ENCODE data around the gene MSI2.

The MSI2 gene

DNA sequence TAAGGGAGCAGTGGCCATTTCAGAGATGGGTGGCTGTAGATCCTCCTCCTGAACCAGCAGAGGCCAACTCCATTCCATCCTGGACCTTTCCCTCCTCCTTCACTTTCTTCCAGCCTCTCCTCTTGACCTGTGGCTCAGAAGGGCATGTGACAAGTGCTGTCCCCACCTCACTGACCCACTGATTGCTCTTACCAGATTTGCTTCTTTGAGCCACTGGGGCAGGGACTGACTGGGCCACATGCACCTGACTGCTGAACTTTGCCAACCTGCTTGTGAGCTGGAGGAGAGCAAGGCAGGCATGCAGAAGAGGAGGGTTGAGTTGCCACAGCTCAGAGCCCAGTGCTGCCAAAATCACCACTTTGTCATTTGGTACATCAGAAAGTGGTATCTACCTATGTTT, 68.3 kb downstream of the MSI2 start:
- DNase-seq (ENCODE audit: low read depth, low spot score) = no peak
- Histone ChIP-seq H3K36me3 (ENCODE audit: insufficient read depth, low read length) (no peaks in the 10 kb centered on the region), H3K27ac (no peak overlapping the region), H3K9me3 (ENCODE audit: low read depth, low read length) (no peaks in the 10 kb centered on the region), H3K9ac (ENCODE audit: insufficient read length) (no peak overlapping the region), H3K4me3 (no peak overlapping the region)
- TF ChIP-seq FOXP2 (optimal IDR thresholded peaks at IDR 0.05; ENCODE audit: control extremely low read depth, extremely low read length, insufficient read depth) = no peak

DNA sequence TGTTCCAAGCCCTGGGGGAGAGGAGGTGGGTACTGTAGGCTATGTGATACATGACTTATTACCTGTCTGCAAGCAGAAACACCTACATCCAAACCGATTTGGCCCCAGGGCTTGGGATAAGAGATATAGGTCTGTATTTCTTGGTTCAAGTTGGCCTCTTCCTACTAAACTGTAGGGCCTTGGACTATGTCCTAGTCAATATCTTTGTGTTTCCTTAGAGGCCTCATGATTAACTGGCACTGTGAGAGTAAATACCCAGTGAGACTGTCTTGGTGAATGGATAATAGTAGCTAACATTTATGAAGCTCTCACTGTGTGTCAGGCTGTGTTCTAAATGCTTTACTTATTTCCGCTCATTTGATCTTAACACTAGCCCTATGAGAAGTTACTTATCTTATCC, 70.0 kb downstream of the MSI2 start:
- Histone ChIP-seq H3K36me3 (ENCODE audit: insufficient read depth, low read length) (no peaks in the 10 kb centered on the region), H3K9ac (ENCODE audit: insufficient read length) (no peak overlapping the region), H3K27ac (no peak overlapping the region), H3K9me3 (ENCODE audit: low read depth, low read length) (no peaks in the 10 kb centered on the region), H3K4me3 (no peak overlapping the region)
- TF ChIP-seq EZH2 (IDR thresholded peaks at IDR 0.05) = no peak
- TF ChIP-seq FOXP2 (optimal IDR thresholded peaks at IDR 0.05; ENCODE audit: control extremely low read depth, extremely low read length, insufficient read depth) = no peak
- TF ChIP-seq POLR2AphosphoS5 (IDR thresholded peaks at IDR 0.05; ENCODE audit: borderline replicate concordance, low read depth, low read length) = no peak
- no peak for DNase-seq (ENCODE audit: low read depth, low spot score)

DNA sequence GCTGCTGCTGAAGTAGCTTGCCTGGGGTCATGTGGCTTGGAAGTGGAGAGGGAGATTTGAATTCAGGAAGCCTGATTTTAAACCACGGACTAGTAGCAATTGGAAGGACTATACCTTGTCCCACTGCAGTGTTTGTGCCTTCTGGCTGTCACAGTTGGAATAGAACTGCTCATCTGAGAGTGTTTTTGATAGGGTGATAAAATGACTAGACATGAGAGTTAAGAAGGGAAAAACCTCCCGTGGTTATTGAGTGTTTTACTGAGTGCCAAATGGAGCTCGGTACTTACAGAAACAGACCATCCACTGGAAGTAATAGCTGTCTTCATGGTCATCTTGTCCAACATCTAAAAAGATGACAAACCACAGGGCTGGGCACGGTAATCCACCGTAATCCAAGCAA, 70.4 kb downstream of the MSI2 start:
- Histone ChIP-seq H3K4me3 (no peak overlapping the region), H3K27ac (no peak overlapping the region), H3K36me3 (ENCODE audit: insufficient read depth, low read length) (no peaks in the 10 kb centered on the region), H3K9ac (ENCODE audit: insufficient read length) (no peak overlapping the region), H3K9me3 (ENCODE audit: low read depth, low read length) (no peaks in the 10 kb centered on the region)
- DNase-seq (ENCODE audit: low read depth, low spot score) = no peak
- TF ChIP-seq EZH2 (IDR thresholded peaks at IDR 0.05) = no peak
- no peak for TF ChIP-seq FOXP2 (optimal IDR thresholded peaks at IDR 0.05; ENCODE audit: control extremely low read depth, extremely low read length, insufficient read depth)
- TF ChIP-seq POLR2AphosphoS5 (IDR thresholded peaks at IDR 0.05; ENCODE audit: borderline replicate concordance, low read depth, low read length) = no peak

DNA sequence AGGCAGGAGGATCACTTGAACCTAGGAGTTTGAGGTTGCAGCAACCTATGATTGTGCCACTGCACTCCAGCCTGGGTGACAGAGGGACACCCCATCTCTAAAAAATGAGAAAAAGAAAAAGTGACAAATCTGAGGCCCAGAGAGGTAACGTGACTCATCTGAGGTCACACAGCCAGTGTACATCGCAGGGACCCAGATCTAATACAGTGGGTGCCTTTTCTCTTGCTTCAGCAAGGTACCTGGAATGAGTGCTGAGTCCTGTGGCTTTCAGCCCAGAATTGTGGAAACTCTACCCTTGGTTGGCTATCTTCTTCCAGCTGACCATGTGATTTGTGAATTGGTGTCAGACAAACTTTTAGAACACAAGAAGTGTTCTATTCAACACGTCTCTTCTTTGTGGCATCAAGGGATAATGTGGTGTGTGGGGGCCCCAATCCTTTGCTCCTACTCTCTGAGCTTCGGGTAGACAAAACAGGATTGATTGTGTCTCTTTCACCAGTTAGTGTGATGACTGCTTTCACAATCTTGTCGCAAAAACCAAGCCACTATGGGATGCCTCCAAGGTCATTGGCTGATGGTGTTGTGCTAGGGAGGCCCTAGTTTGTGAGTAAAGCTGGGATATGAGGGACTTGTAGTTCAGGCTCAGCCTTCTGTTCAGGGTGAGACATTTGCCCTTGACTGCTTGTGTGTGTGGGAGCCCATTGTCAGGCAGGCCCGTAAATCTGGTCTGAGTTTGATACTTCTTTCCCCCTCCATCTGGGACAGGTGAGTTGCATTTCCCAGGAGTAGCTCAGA, 71.0 kb downstream of the MSI2 start:
- Histone ChIP-seq H3K9ac (ENCODE audit: insufficient read length) (no peak overlapping the region), H3K27ac (no peak overlapping the region), H3K9me3 (ENCODE audit: low read depth, low read length) (no peaks in the 10 kb centered on the region), H3K4me3 (no peak overlapping the region), H3K36me3 (ENCODE audit: insufficient read depth, low read length) (no peaks in the 10 kb centered on the region)
- no peak for DNase-seq (ENCODE audit: low read depth, low spot score)
- TF ChIP-seq POLR2AphosphoS5 (IDR thresholded peaks at IDR 0.05; ENCODE audit: borderline replicate concordance, low read depth, low read length) (no peak), EZH2 (IDR thresholded peaks at IDR 0.05) (no peak), FOXP2 (optimal IDR thresholded peaks at IDR 0.05; ENCODE audit: control extremely low read depth, extremely low read length, insufficient read depth) (no peak)

DNA sequence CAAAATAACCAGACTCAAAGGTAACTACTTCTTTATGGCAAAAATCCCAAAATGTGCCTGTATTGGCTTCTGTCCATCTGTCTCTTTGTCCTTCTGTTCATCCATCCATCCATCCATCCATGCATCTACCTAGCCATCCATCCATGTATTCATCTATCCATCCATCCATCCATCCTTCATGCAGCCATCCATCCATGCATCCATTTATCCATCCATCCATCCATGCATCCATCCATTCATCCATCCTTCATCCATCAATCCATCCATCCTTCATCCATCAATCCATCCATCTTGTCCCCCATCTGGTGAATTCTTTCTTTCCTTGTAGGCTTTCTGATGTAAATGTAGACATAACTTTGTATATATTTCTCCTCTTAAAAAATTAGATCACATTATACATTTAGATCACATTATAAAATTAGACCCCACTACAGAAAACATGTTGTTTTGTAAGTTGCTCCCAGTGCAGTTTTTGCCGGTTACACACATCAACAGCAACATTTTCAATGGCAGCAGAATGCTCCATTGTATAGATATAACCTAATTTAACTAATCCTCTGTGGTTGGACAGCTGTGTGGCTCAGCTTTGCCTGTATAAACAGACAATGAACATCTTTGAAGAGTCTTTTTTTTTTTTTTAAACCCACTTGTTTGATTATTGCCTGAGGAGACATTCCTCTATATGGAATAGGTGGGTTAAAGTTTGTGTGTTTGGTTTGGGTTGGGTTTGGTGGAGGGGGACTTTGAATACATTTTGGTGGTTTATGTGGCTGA, 72.0 kb downstream of the MSI2 start:
- H3K9me3 ChIP-seq (ENCODE audit: low read depth, low read length) = no peaks in the 10 kb centered on the region
- TF ChIP-seq FOXP2 (optimal IDR thresholded peaks at IDR 0.05; ENCODE audit: control extremely low read depth, extremely low read length, insufficient read depth) = no peak
- TF ChIP-seq POLR2AphosphoS5 (IDR thresholded peaks at IDR 0.05; ENCODE audit: borderline replicate concordance, low read depth, low read length) = no peak
- no peak for TF ChIP-seq EZH2 (IDR thresholded peaks at IDR 0.05)
- H3K27ac ChIP-seq = no peak overlapping the region
- no peak for DNase-seq (ENCODE audit: low read depth, low spot score)
- H3K9ac ChIP-seq (ENCODE audit: insufficient read length) = no peak overlapping the region
- H3K4me3 ChIP-seq = no peak overlapping the region
- H3K36me3 ChIP-seq (ENCODE audit: insufficient read depth, low read length) = no peaks in the 10 kb centered on the region

DNA sequence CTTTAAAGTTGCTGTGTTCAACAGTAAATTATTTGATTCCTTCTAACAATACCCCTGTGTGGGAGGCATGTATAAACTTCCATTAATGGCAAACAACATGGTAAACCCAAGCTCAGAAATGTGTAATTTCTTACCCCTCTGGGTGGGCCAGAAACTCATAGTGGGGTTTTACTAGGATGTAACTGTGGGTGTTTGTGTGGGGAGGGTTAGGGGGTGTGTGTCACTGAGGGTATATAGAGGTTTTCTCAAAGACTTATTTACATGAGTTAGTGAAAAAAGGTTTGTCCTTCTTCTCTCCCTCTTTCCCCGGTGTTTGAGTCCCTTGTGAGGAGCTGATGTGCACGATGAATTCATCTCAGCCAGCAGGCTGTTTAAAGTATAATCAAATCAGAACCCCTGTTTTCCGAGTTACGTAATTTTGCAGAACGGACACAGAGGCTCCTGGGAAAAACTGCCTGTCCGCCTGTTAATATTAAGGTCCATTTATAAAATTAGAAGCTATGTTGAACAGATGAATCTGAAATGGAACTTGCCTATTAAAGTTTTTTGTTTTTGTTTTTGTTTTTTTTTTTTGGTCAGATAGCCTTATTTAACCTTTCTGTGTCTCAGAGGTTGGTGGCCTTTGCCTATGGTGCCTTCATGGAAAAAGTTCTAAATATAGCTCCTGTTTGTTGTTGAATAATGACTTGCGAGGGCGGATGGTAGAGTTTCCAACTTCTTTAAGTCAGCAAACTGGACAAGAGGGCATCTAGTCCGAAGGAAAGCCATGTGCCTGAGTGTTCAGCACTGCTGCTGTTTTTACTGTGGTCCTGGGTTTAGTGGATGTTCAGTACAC, 73.3 kb downstream of the MSI2 start:
- Histone ChIP-seq H3K36me3 (ENCODE audit: insufficient read depth, low read length) (no peaks in the 10 kb centered on the region), H3K9me3 (ENCODE audit: low read depth, low read length) (no peaks in the 10 kb centered on the region), H3K4me3 (no peak overlapping the region), H3K9ac (ENCODE audit: insufficient read length) (no peak overlapping the region), H3K27ac (no peak overlapping the region)
- TF ChIP-seq EZH2 (IDR thresholded peaks at IDR 0.05) = no peak
- TF ChIP-seq POLR2AphosphoS5 (IDR thresholded peaks at IDR 0.05; ENCODE audit: borderline replicate concordance, low read depth, low read length) = no peak
- TF ChIP-seq FOXP2 (optimal IDR thresholded peaks at IDR 0.05; ENCODE audit: control extremely low read depth, extremely low read length, insufficient read depth) = no peak
- no peak for DNase-seq (ENCODE audit: low read depth, low spot score)

DNA sequence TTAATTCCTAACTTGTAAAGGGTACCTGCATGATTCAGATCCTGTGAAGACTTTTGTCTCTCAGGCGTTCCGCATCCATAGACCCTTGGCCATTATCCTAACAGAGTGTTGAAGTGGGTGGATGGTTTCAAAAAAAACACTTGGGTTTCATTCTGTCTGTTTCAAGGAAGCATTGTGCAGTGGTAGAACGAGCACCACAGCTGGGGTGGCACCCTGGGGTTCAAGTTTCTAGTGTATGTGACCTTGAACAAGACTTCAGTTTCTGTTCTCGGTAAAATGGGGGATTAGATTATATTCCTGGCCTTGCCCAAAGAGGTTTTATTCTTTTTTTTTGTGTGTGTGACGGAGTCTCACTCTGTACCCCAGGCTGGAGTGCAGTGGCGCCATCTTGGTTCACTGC, 74.3 kb downstream of the MSI2 start:
- no peaks in the 10 kb centered on the region for H3K36me3 ChIP-seq (ENCODE audit: insufficient read depth, low read length)
- no peak overlapping the region for H3K9ac ChIP-seq (ENCODE audit: insufficient read length)
- H3K4me3 ChIP-seq = no peak overlapping the region
- H3K27ac ChIP-seq = no peak overlapping the region
- DNase-seq (ENCODE audit: low read depth, low spot score) = no peak
- no peaks in the 10 kb centered on the region for H3K9me3 ChIP-seq (ENCODE audit: low read depth, low read length)
- TF ChIP-seq FOXP2 (optimal IDR thresholded peaks at IDR 0.05; ENCODE audit: control extremely low read depth, extremely low read length, insufficient read depth) (no peak), POLR2AphosphoS5 (IDR thresholded peaks at IDR 0.05; ENCODE audit: borderline replicate concordance, low read depth, low read length) (no peak), EZH2 (IDR thresholded peaks at IDR 0.05) (no peak)

DNA sequence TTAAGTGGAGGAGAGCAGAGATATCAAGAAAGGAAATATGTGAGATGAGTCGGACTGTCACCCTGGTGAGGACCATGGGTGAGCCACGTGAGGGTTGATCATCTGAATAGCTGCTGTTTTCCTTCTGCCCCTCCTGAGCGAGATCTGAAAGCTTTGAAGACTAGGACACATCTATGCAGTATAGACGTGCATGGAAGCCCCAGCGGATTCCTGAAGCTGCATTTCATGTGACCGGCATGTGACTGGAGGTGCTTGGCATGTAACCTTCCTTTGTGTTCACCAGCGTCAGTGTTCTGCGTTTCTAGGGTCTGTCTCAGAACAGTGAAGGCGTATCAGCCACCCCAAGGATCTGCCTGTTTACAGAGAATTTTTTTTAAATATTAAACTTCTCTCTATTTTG, 75.1 kb downstream of the MSI2 start:
- DNase-seq (ENCODE audit: low read depth, low spot score) = no peak
- TF ChIP-seq FOXP2 (optimal IDR thresholded peaks at IDR 0.05; ENCODE audit: control extremely low read depth, extremely low read length, insufficient read depth) = no peak
- TF ChIP-seq POLR2AphosphoS5 (IDR thresholded peaks at IDR 0.05; ENCODE audit: borderline replicate concordance, low read depth, low read length) = no peak
- TF ChIP-seq EZH2 (IDR thresholded peaks at IDR 0.05) = no peak
- H3K27ac ChIP-seq = no peak overlapping the region
- H3K9me3 ChIP-seq (ENCODE audit: low read depth, low read length) = no peaks in the 10 kb centered on the region
- H3K4me3 ChIP-seq = no peak overlapping the region
- no peaks in the 10 kb centered on the region for H3K36me3 ChIP-seq (ENCODE audit: insufficient read depth, low read length)
- no peak overlapping the region for H3K9ac ChIP-seq (ENCODE audit: insufficient read length)

Data from SK-N-MC (cell line).